Fibroblast of skin of right biceps (primary cell): ENCODE measurements around the gene CAPS.
A peak's percentile ranks its signal among the peaks of the same experiment; 100 is the strongest.
"Not testable (repeated sequence)": the region's sequence is repeated elsewhere in the genome, so short reads cannot be mapped to it uniquely, and the experiment has no call there.

Experiments
- DNase-seq: peaks from one replicate; pipeline ENCODE4 v3.0.0-alpha.2; 2013

The CAPS gene

DNA sequence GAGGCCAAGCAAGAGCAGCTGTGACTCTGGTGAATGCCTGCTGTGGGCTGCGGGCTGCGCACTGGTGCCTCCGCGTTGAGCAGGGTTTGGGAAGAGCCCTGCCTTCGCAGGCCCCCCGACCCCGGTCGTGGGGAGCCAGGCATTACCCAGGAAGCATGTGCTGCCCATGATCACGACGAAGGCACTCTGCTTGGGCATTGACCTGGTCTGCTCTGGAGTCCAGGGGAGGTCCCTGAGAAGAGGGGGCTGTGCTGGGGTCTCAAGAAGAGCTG, 44.7 kb downstream of the CAPS start:
- no peak for DNase-seq

DNA sequence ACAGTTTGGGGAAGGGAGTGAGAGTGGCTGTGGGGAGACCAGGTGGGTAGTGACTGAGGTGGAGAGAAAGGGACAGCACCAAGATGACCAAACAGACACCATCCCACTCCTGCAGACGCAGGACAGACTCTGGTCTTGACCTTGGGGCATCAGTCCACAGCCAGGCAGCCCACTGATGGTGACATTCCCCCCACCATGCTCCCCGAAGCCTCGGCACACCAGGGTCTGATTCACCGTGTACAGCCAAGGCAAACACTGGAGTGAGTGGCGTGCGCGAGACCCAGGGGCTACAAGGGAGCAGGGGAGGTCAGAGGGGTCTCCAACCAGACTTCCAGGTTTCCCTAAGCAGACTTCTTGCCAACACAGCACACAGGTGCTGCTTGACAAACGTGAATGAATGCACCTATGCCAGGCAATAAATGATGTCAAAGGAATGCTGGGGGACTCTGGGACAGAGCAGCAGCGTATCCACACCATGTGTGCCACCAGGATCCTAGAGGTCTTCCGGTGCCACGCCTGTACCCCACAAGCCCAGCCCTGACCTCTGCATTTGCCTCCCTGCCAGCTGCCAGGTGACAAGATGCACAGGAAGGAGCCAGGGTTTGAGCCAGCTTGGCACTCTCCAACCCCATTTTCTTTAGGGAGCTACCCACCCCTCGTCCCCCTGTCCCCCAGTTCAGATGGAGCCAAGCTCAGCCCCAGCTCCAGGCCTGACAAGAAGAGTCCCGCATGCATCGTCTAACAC, 45.4 kb downstream of the CAPS start:
- DNase-seq: no peak

DNA sequence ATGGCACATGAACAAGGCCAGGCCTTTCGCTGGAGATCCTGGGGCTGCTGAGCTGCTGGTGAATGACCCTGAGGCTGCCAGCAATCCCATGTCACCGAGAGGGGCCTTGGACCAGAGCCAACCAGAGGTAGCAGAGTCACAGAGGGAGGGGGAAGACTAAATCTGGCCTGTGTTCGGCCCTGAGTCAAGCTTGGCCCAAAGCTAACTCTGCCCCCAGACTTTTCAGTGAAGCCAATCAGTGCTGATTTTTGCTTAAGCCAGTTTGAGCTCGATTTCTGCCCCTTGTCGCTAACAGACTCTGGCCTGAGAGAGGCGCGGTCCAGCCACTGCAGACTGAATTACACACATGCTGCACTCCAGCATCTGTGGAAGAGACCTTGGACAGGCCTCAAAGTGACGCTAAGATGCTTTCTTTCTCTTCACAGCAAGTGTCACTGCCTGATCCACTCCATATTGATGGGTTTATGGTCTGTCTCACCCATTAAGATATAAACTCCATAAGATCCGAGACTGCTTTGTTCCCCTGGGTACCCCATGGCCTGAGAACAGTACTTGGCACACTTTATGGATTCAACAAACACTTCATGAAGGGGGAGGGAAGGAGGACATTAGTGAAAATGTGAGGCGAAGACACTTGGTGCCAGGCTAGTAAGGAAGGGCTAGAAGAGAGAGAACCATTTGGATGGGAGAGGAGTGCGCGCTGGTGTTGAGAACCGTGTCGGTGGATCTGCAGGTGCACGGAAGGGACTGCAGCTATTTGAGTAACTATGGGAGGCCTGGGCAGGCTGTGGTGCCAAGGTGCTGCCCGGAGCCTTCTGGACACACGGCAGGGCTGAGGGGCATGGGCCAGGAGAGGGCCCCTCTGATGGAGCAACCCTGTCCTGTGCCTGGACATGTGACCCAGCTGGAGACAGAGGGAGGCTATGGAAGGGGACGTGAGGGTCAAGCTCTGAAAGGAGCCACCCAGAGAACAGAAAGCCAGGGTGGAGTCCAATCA, 46.2 kb downstream of the CAPS start:
- DNase-seq: no peak

DNA sequence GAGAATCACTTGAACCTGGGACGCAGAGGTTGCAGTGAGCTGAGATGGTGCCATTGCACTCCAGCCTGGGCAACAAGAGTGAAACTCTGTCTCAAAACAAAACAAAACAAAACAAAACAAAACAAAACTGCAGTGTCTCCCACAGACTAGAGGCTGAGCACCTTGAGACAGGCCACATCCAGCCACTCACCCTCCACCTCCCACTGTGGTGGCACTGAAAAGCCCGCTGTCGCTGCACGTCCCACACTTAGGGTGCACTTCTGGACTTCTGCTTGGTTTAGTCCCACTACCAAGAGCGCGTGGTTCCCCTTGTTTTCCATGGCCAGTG, 47.6 kb downstream of the CAPS start:
- DNase-seq: not testable (repeated sequence)

DNA sequence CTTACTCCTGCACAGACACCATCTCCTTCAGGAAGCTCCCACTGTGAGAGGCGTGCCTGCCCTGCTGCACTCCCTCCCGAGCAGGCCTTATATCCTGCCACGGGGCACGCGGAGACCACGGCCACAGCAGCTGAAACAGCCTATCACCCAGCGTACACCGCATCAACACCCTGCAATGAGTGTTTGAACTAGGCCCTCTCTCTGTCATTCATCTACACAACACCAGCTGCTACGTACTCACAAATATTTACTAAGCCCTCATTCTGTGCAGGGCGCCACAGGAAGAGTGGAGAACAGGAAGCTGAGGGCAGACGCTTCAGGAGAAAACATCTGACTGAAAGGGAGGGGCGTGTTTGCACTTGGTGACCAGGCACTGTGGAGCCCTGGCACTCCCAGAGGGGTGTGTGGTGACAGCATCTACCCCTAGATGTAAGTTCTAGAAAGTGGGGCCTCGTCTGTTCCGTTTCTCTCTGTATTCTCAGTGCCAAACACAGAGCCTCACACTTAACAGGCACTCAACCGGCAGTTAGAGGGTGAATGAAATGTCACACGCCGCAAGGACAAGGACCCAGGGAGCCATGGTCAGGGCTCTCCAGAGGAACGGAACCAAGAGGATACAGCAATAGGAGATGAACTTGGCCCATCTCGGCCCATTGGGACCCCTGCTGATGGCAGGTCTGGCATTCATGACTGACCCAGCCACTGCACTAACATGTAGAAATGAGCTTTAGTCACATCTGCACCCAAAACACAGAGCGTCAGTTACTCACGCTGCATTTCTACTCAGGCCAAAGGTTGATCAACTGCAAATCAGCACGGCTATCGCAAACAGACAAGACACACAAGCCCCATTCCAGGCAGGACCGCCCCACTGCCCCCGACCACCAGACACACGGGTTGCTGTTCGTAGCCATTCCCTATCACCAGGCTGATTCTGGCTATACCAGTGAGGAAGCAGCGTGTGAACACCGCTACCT, 48.2 kb downstream of the CAPS start:
- peak; percentile 47 for DNase-seq

DNA sequence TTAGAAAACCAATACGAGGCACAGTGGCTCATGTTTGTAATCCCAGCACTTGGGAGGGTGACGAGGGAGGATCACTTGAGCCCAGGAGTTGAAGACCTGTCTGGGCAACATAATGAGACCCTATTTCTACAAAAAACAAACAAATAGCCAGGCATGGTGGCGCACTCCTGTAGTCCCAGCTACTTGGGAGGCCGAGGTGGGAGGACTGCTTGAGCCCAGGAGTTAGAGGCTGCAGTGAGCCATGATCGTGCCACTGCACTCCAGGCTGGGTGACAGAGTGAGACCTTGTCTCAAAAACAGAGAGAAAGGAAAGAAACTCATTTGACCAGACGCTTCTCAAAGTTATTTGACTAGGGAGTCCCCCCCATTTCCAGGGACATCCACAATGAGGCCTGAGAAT, 49.2 kb downstream of the CAPS start:
- DNase-seq: not testable (repeated sequence)

- no peak for DNase-seq
These were observed 49.8 kb downstream of the CAPS start for GRCh38 chr19:5963855-5964254.

- DNase-seq: no peak
These were observed 50.9 kb downstream of the CAPS start for GRCh38 chr19:5964816-5965565.
